ENCODE measurements around the gene PLSCR1. TPM values are rescaled to one million over a fixed set of nuclear protein-coding genes. Genes with fewer than 3 reads are reported as not detected.
"Not testable (repeated sequence)": the region's sequence is repeated elsewhere in the genome, so short reads cannot be mapped to it uniquely, and the experiment has no call there.

The PLSCR1 gene
- total RNA-seq, 6 experiments from 2014 or later, result 10.5 to 18.7 (median 15.5) TPM

GRCh38 chr3:146503461-146504202, 40.8 kb downstream of the PLSCR1 start:
- Mint-ChIP-seq H3K4me1 (ENCODE audit: low read depth) (peaks cover 59% of the 10 kb centered on the region), H3K27ac (peak overlapping the region; percentile 68), H3K36me3 (ENCODE audit: low read depth) (no peaks in the 10 kb centered on the region), H3K27me3 (ENCODE audit: insufficient read depth) (no peaks in the 10 kb centered on the region), H3K9me3 (no peaks in the 10 kb centered on the region), H3K4me3 (peak overlapping the region; percentile 68; the same call in 1 of the 2 replicates)
- peak; percentile 52 for DNase-seq
- TF ChIP-seq, protein P1, sequence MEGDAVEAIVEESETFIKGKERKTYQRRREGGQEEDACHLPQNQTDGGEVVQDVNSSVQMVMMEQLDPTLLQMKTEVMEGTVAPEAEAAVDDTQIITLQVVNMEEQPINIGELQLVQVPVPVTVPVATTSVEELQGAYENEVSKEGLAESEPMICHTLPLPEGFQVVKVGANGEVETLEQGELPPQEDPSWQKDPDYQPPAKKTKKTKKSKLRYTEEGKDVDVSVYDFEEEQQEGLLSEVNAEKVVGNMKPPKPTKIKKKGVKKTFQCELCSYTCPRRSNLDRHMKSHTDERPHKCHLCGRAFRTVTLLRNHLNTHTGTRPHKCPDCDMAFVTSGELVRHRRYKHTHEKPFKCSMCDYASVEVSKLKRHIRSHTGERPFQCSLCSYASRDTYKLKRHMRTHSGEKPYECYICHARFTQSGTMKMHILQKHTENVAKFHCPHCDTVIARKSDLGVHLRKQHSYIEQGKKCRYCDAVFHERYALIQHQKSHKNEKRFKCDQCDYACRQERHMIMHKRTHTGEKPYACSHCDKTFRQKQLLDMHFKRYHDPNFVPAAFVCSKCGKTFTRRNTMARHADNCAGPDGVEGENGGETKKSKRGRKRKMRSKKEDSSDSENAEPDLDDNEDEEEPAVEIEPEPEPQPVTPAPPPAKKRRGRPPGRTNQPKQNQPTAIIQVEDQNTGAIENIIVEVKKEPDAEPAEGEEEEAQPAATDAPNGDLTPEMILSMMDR (IDR thresholded peaks at IDR 0.05), result peak; percentile 39; the same call in 1 of the 2 replicates

DNA sequence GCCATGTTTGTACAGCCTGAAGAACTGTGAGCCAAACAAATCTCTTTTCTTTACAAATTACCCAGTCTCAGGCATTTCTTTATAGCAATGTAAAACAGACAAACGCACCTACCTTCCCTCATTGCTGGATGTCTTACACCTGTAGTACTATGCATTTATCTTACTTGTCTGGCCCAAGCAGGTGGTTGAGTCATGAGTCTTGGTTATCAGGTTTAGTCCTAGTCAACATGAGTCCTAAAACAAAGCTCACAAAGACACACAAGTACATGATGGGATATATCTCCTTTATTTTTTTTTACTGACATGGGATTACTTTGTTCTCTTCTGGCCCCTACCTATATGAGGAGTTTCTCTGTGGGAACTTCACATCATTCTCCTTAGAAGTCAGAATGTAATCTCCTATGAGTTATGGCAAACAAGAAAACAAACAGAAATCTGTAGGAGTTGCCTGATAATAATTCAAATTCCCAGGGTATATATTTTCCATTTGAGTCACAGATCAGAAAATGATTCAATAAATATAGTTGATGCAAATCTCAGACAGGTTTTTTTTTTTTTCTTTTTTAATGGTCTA, 41.4 kb downstream of the PLSCR1 start:
- DNase-seq, result no peak
- peak overlapping the region; percentile 68; the same call in 1 of the 2 replicates for H3K4me3 Mint-ChIP-seq
- no peaks in the 10 kb centered on the region for H3K36me3 Mint-ChIP-seq (ENCODE audit: low read depth)
- H3K4me1 Mint-ChIP-seq (ENCODE audit: low read depth), result peaks cover 56% of the 10 kb centered on the region
- H3K9me3 Mint-ChIP-seq, result no peaks in the 10 kb centered on the region
- peak overlapping the region; percentile 68 for H3K27ac Mint-ChIP-seq
- TF ChIP-seq, protein P1 (IDR thresholded peaks at IDR 0.05), result no peak
- no peaks in the 10 kb centered on the region for H3K27me3 Mint-ChIP-seq (ENCODE audit: insufficient read depth)

DNA sequence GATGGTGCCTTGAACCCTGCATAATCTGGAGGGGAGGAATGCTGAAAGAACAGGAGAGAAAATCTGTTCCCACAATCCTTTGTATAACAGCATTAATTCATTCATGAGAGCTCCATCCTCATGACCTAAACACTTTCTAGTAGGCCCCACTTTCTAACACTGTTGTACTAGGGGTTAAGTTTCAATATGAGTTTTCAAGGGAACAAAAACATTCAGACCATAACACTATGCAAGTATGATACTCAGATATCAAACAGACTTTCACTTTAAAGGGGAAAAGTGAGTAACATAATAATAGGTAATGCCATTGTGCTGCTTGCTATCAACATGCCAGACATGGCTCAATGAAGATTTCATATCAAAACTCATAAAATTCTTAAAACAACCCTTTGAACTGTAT, 42.7 kb downstream of the PLSCR1 start:
- no peak overlapping the region for H3K4me3 Mint-ChIP-seq
- TF ChIP-seq, protein P1 (IDR thresholded peaks at IDR 0.05), result no peak
- H3K9me3 Mint-ChIP-seq, result no peaks in the 10 kb centered on the region
- DNase-seq, result no peak
- no peaks in the 10 kb centered on the region for H3K36me3 Mint-ChIP-seq (ENCODE audit: low read depth)
- H3K27me3 Mint-ChIP-seq (ENCODE audit: insufficient read depth), result no peaks in the 10 kb centered on the region
- H3K4me1 Mint-ChIP-seq (ENCODE audit: low read depth), result peaks cover 44% of the 10 kb centered on the region
- no peak overlapping the region for H3K27ac Mint-ChIP-seq

GRCh38 chr3:146499701-146500100, 44.7 kb downstream of the PLSCR1 start:
- H3K9me3 Mint-ChIP-seq, result no peaks in the 10 kb centered on the region
- TF ChIP-seq, protein P1 (IDR thresholded peaks at IDR 0.05), result no peak
- no peak overlapping the region for H3K4me3 Mint-ChIP-seq
- H3K36me3 Mint-ChIP-seq (ENCODE audit: low read depth), result no peaks in the 10 kb centered on the region
- no peak overlapping the region for H3K27ac Mint-ChIP-seq
- no peaks in the 10 kb centered on the region for H3K27me3 Mint-ChIP-seq (ENCODE audit: insufficient read depth)
- no peak for DNase-seq
- peaks cover 34% of the 10 kb centered on the region for H3K4me1 Mint-ChIP-seq (ENCODE audit: low read depth)

GRCh38 chr3:146498002-146498736, 46.2 kb downstream of the PLSCR1 start:
- H3K9me3 Mint-ChIP-seq, result no peaks in the 10 kb centered on the region
- TF ChIP-seq, protein P1 (IDR thresholded peaks at IDR 0.05), result no peak
- no peak overlapping the region for H3K4me3 Mint-ChIP-seq
- H3K4me1 Mint-ChIP-seq (ENCODE audit: low read depth), result peaks cover 28% of the 10 kb centered on the region
- H3K27me3 Mint-ChIP-seq (ENCODE audit: insufficient read depth), result no peaks in the 10 kb centered on the region
- H3K27ac Mint-ChIP-seq, result no peak overlapping the region
- DNase-seq, result no peak
- no peaks in the 10 kb centered on the region for H3K36me3 Mint-ChIP-seq (ENCODE audit: low read depth)

DNA sequence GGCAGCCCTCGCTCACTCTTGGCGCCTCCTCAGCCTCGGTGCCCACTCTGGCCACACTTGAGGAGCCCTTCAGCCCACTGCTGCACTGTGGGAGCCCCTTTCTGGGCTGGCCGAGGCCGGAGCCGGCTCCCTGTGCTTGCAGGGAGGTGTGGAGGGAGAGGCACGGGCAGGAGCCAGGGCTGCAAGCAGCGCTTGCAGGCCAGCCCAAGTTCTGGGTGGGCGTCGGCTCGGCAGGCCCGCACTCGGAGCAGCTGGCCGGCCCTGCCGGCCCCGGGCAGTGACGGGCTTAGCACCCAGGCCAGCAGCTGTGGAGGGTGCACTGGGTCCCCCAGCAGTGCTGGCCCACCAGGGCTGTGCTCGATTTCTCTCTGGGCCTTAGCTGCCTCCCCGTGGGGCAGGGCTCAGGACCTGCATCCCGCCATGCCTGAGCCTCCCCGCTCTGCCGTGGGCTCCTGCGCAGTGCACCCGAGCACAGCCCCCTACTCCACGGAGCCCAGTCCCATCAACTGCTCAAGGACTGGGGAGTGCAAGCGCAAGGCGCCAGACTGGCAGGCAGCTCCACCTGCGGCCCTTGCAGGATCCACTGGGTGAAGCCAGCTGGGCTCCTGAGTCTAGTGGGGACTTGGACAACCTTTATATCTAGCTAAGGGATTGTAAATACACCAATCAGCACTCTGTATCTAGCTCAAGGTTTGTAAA, 47.1 kb downstream of the PLSCR1 start:
- H3K36me3 Mint-ChIP-seq (ENCODE audit: low read depth); H3K4me3 Mint-ChIP-seq; H3K9me3 Mint-ChIP-seq; DNase-seq; H3K27me3 Mint-ChIP-seq (ENCODE audit: insufficient read depth); H3K27ac Mint-ChIP-seq: not testable (repeated sequence)
- peaks cover 21% of the 10 kb centered on the region for H3K4me1 Mint-ChIP-seq (ENCODE audit: low read depth)
